GM20000 (cell line): ENCODE results near the gene TGFBR3.

ENCODE experiments used
- DNase-seq: peaks from one replicate; pipeline ENCODE4 v3.0.0; 2012; ENCODE audit warnings: low spot score
- CTCF ChIP-seq: IDR thresholded peaks from 2 replicates; pipeline ENCODE4 v1.5.1; 2012; ENCODE audit warnings: mild to moderate bottlenecking, control low read depth; ENCODE audit errors: extremely low read depth, missing control alignments

TGFBR3 gene

GRCh38 chr1:91830242-91831131 is 55.5 kb downstream of the TGFBR3 start:
- no peak for DNase-seq
- no peak for TF ChIP-seq CTCF

DNA sequence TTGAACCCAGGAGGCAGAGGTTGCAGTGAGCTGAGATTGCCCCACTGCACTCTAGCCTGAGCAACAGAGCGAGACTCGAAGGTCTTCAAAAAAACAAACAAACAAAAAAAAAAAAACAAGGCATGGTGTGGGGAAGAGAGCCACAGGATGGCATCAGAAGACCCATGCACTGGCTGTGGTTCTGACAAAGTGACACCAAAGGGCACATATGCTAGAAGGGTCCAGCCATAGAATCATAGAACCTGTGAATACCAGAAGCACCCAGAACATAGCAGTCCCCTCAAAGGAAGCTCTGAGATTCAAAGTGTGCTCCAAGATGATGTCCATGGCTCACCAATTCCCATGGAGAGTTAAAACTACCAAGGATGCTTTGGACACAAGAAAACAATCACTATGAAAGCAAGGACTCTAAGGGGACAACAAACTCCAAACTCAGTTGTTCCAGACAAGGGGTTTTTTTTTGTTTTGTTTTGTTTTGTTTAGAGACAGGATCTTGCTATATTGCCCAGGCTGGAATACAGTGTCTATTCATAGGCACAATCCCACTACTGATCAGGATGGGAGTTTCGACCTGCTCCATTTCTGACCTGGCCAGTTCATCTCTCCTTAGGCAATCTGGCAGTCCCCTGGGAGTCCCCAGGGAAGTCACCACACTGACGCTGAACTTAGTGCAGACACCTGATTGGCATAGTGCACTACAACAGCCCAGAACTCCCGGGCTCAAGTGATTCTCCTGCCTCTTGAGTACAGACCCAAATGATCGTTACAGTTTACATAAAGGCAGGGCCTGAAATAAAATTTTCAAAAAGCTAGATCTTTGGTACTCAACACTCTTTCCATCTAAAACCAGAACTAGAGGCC is 56.4 kb downstream of the TGFBR3 start:
- DNase-seq = no peak
- no peak for TF ChIP-seq CTCF

GRCh38 chr1:91828583-91829281 is 57.2 kb downstream of the TGFBR3 start:
- no peak for TF ChIP-seq CTCF
- DNase-seq = no peak

DNA sequence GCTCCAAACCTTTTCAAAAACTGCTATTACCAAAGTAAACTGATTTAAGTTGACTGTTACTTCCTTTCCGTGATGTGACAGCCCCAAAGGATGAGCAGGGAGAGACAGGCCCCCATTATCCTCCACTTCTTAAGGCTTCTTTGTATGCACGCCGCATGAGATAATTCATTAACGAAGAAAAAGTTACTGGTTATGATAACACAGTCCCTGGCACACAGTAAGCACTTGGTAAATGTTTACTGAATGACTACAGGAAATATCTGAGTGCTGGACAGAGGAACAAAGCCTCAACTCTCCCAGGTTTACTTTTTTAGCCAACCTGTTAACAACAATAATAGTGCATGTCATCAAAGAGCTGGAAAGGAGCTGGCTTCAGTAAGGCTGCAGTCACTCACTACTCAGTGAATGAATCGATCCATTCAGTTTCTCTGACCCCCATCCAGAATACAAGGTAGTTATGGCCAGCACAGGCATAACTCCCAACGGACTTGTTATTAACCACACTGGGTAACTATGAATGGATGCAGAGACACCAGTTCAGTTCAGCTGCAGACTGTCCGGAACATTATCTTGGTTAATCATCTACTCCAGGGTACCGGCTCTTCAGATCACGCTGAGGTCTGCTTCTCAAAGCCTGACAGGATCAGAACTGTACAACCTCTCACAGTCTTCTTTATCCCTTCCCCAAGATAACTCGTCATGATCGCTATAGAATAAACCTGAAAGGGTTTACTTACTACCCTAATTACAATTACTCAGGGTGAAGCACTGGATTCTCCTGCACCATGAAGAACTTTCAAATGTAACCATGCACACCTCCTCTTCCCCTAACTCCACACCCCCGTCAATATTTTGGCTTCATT is 58.3 kb downstream of the TGFBR3 start:
- no peak for DNase-seq
- TF ChIP-seq CTCF = no peak

GRCh38 chr1:91827087-91827458 is 58.9 kb downstream of the TGFBR3 start:
- no peak for DNase-seq
- TF ChIP-seq CTCF = no peak

DNA sequence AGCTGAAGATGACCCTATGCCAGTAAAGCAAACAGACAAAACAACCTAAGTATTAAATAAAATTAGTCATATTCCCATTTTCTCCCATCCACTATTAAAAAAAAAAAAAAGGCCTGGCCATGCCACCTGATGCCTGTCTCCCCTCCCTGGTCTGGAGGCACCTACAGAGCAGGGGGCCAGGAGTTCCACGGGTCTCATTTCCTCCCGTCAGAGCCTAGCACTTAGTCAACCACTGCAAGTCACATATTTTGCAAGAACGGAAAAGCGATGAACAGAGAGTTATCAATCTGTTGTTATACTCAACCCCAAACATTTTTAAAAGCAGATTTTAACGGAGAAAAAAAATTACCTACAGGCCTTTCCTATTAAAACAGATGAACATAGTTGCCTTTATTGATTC is 59.3 kb downstream of the TGFBR3 start:
- no peak for TF ChIP-seq CTCF

More for the DNA sequence above, 59.3 kb downstream of the TGFBR3 start:
- DNase-seq = no peak
